GM12878 (cell line): ENCODE data around the gene CDKL5. TPM values are rescaled to one million over a fixed set of nuclear protein-coding genes. Genes with fewer than 3 reads are reported as not detected.
A peak's percentile ranks its signal among the peaks of the same experiment; 100 is the strongest.

Source experiments
- ATAC-seq: fragments of 200-7000 bp; cut with Tn5 transposase; 3 replicates; pipeline ENCODE4 v1.9.1; 2020; ENCODE audit warnings: mild to moderate bottlenecking, moderate library complexity
- BruUV-seq: library from RNA; stranded (reverse); fragments of 400-500 nt; replicated peaks from 2 replicates; lab custom pipeline; 2021; lab: Mats Ljungman, UMichigan
- CTCF ChIA-PET: fragments of 300-600 bp; sonication (Branson Sonifier 250); formaldehyde crosslinking; extraction: SDS; loops from one replicate; lab custom pipeline; 2021; ENCODE audit warnings: inconsistent platforms; lab: Yijun Ruan, JAX
- POLR2A ChIA-PET: fragments of 350-600 bp; formaldehyde crosslinking; extraction: SDS; loops from one replicate; lab custom pipeline; 2021; ENCODE audit warnings: inconsistent platforms; lab: Charles Lee
- RAD21 ChIA-PET: fragments of 300-600 bp; sonication (Branson Sonifier 250); formaldehyde crosslinking; loops from one replicate; lab custom pipeline; 2023; ENCODE audit warnings: antibody characterized with exemption; ENCODE audit not compliant: unreplicated experiment; lab: Charles Lee
- SMC1A ChIA-PET: fragments of 300-600 bp; sonication (Branson Sonifier 250); formaldehyde crosslinking; loops from one replicate; lab custom pipeline; 2023; ENCODE audit not compliant: unreplicated experiment, uncharacterized antibody; lab: Charles Lee
- DNase-seq: peaks from one replicate; pipeline ENCODE4 v3.0.0-alpha.2; 2011; ENCODE audit warnings: low read depth, low spot score
- FAIRE-seq: peaks from 3 replicates; lab custom pipeline; 2011; peaks lifted over from hg19 to GRCh38; lab: Jason Lieb, UNC
- H2AFZ ChIP-seq: 2 replicates; pipeline ENCODE4 v1.6.0; 2011; ENCODE audit warnings: low read depth, low read length, control low read depth; ENCODE audit not compliant: control insufficient read depth
- H3K27ac ChIP-seq: 2 replicates; pipeline ENCODE4 v1.5.1; 2011; ENCODE audit warnings: control low read depth; ENCODE audit not compliant: control insufficient read depth, insufficient read depth
- H3K27me3 ChIP-seq, 2 experiments: replicated peaks in 1 of 2; 2 replicates each; pipeline versions ENCODE4 v1.6.0 to v1.6.1; 2011; ENCODE audit warnings: low read length in 1 of 2; ENCODE audit not compliant: control insufficient read depth in 2 of 2, insufficient read depth in 2 of 2
- H3K36me3 ChIP-seq, 2 experiments: 2 replicates each; pipeline ENCODE4 v1.5.1; 2011; ENCODE audit warnings: low read length in 1 of 2; ENCODE audit not compliant: control insufficient read depth in 2 of 2, insufficient read depth in 2 of 2
- H3K4me1 ChIP-seq: 2 replicates; pipeline ENCODE4 v1.6.1; 2011; ENCODE audit warnings: mild to moderate bottlenecking, low read length, moderate library complexity, mixed read lengths; ENCODE audit not compliant: control insufficient read depth, insufficient read depth
- H3K4me2 ChIP-seq: 2 replicates; pipeline ENCODE4 v1.6.0; 2011; ENCODE audit warnings: control low read depth; ENCODE audit not compliant: control insufficient read depth, insufficient read depth
- H3K4me3 ChIP-seq: fragments of 200-600 bp; sonication (generic); 2 replicates; pipeline ENCODE4 v1.5.1; 2016
- H3K79me2 ChIP-seq: 2 replicates; pipeline ENCODE4 v1.6.0; 2011; ENCODE audit warnings: low read length; ENCODE audit not compliant: control insufficient read depth, insufficient read depth
- H3K9ac ChIP-seq: 2 replicates; pipeline ENCODE4 v1.8.0; 2011; ENCODE audit warnings: low read length, control low read depth, mixed read lengths; ENCODE audit not compliant: control insufficient read depth, insufficient read depth
- H3K9me3 ChIP-seq: replicated peaks from 3 replicates; pipeline ENCODE4 v1.5.1; 2011; ENCODE audit warnings: mild to moderate bottlenecking, low read length; ENCODE audit not compliant: control insufficient read depth, insufficient read depth
- H4K20me1 ChIP-seq: 2 replicates; pipeline ENCODE4 v1.6.0; 2011; ENCODE audit not compliant: control insufficient read depth, insufficient read depth
- BCL3 ChIP-seq: IDR thresholded peaks from 2 replicates; pipeline ENCODE4 v1.6.1; 2011; ENCODE audit warnings: borderline replicate concordance, low read depth, mild to moderate bottlenecking, moderate library complexity, low read length; ENCODE audit not compliant: insufficient read depth, poor library complexity, severe bottlenecking
- BHLHE40 ChIP-seq, 2 experiments: fragments of 450-650 bp in 1 of 2; IDR thresholded peaks; 2 replicates each; pipeline ENCODE4 v1.6.1; 2011 to 2017; ENCODE audit warnings: low read depth in 2 of 2, borderline replicate concordance in 1 of 2, improper control_type of control experiment in 1 of 2, low read length in 1 of 2, mild to moderate bottlenecking in 1 of 2
- IKZF2 ChIP-seq, 2 experiments: fragments of 450-650 bp; IDR thresholded peaks; 2 replicates each; pipeline ENCODE4 v1.6.1; 2017; ENCODE audit warnings: mild to moderate bottlenecking in 2 of 2, moderate library complexity in 2 of 2
- MEF2A ChIP-seq: IDR thresholded peaks from 2 replicates; pipeline ENCODE4 v1.6.1; 2011; ENCODE audit warnings: low read depth, mild to moderate bottlenecking, low read length, moderate library complexity; ENCODE audit not compliant: insufficient read depth
- MYC ChIP-seq: IDR thresholded peaks from 2 replicates; pipeline ENCODE4 v1.6.1; 2011; ENCODE audit warnings: mild to moderate bottlenecking, low read length, moderate library complexity, inconsistent platforms; ENCODE audit not compliant: insufficient read depth, insufficient replicate concordance, insufficient read length, severe bottlenecking
- NFYA ChIP-seq: IDR thresholded peaks from 2 replicates; pipeline ENCODE4 v1.6.1; 2011; ENCODE audit warnings: low read depth, mild to moderate bottlenecking, low read length, improper control_type of control experiment, borderline replicate concordance
- SKIL ChIP-seq: fragments of 450-650 bp; IDR thresholded peaks from 2 replicates; pipeline ENCODE4 v1.6.1; 2017; ENCODE audit warnings: mild to moderate bottlenecking, low read depth, inconsistent platforms; ENCODE audit not compliant: poor library complexity, severe bottlenecking
- ZSCAN29 ChIP-seq: fragments of 450-650 bp; IDR thresholded peaks from 2 replicates; pipeline ENCODE4 v1.6.1; 2017; ENCODE audit warnings: mild to moderate bottlenecking, moderate library complexity
- WGBS: methylation state at CpG from one replicate; pipeline ENCODE4 v1.1.6; 2016; ENCODE audit warnings: low lambda C conversion rate; ENCODE audit not compliant: insufficient replicate concordance, insufficient coverage; ENCODE audit errors: missing lambda C conversion rate; 5-methylcytosine and 5-hydroxymethylcytosine counted together
- in situ Hi-C: fragments of 300-500 bp; cut with MboI; formaldehyde crosslinking; loops from 9 replicates; pipeline ENCODE4 v1.14.3; 2018; ENCODE audit warnings: mixed read lengths
- intact Hi-C: fragments of 100-400 bp; cut with micrococcal nuclease; formaldehyde crosslinking; loops from one replicate; pipeline ENCODE4 v1.14.2; 2022; ENCODE audit not compliant: unreplicated experiment
- polyA plus RNA-seq, 11 experiments: library from polyadenylated mRNA; depleted of rRNA in 4 of 11; unstranded in 6 of 11; stranded (reverse) in 5 of 11; fragments of >200 nt; fragmentation: Nextera tagmentation in 4 of 11; fragmentation: Illumina TruSeq in 1 of 11; extraction: Ambion mirVana in 4 of 11; extraction: Trizol in 1 of 11; gene quantifications; 1 replicate in 1 of 11; 2 replicates in 10 of 11; pipeline versions ENCODE4 v1.2.1 to v1.2.3, GENCODE V29; 2011 to 2016; ENCODE audit warnings: inconsistent platforms in 2 of 11, missing spikeins in 2 of 11, low read depth in 1 of 11
- total RNA-seq, 4 experiments: library from RNA; depleted of rRNA in 3 of 4; stranded (reverse); fragments of >200 nt in 3 of 4; fragmentation: Illumina TruSeq in 1 of 4; extraction: Trizol in 1 of 4; gene quantifications; 2 replicates each; pipeline versions ENCODE4 v1.2.1 to v1.2.3, GENCODE V29; 2013 to 2021
- TF ChIP-seq, protein P1 (sequence below): IDR thresholded peaks from 2 replicates; pipeline ENCODE4 v1.6.1; 2012; ENCODE audit warnings: low read length, inconsistent platforms
- TF ChIP-seq, protein P2 (sequence below): fragments of 450-650 bp; IDR thresholded peaks from 2 replicates; pipeline ENCODE4 v1.6.1; 2018; ENCODE audit warnings: borderline replicate concordance, mild to moderate bottlenecking; ENCODE audit not compliant: partially characterized antibody

The CDKL5 gene
- total and polyA plus RNA-seq, 10 of the 15 experiments (the other 5 are each of a cell fraction or from before 2014, with no cell fraction given) = 1.4 to 14.5 (median 6.3) TPM

DNA sequence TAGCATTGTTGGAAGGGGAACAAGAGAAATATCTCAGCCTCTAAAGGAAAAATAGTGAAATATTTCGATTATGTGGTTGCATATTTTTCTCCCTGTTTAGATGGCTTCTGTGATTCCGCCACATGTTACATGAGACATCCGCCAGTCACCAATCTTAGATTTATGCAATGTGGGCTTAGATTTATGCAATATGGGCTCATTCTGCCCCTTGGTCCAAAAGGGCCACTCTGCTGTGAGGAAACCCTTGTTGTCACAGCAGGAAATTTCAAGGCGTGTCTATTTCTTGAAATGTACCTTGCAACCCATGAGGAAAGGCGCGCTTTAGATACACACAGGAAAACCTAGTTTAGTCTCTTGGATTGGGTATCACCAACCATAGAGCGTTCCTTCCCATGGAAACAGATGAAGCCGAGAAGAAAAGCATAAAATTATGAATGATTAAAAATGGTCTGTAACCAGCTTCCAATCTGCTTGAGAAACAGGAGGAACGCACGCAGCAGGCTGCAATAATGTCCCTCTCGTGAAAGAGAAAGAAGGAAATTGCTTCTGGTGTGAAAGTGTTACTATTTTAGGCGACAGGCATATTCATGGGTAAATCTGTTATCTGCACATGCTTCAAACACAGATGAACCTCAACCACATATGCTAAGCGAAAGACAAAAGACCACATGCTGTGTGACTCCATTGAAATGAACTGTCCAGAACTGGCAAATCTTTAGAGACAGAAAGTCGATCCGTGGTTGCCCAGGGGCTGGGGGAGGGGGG, 242.8 kb downstream of the CDKL5 start:
- WGBS = 44% methylated on average over 15 of the region's 15 CpGs
- no peak overlapping the region for H3K9ac ChIP-seq
- TF ChIP-seq NFYA = no peak
- TF ChIP-seq BHLHE40 (IDR thresholded peaks at IDR 0.05; ENCODE audit: borderline replicate concordance in 1 of 2, low read depth in 2 of 2, low read length in 1 of 2) = peak; percentile 33 to 42; a peak in 1 of 4 replicates
- TF ChIP-seq MYC = no peak
- TF ChIP-seq IKZF2 (IDR thresholded peaks at IDR 0.05) = peak in 1 of 2 experiments; percentile 24; a peak in 1 of 4 replicates
- TF ChIP-seq, protein P1, sequence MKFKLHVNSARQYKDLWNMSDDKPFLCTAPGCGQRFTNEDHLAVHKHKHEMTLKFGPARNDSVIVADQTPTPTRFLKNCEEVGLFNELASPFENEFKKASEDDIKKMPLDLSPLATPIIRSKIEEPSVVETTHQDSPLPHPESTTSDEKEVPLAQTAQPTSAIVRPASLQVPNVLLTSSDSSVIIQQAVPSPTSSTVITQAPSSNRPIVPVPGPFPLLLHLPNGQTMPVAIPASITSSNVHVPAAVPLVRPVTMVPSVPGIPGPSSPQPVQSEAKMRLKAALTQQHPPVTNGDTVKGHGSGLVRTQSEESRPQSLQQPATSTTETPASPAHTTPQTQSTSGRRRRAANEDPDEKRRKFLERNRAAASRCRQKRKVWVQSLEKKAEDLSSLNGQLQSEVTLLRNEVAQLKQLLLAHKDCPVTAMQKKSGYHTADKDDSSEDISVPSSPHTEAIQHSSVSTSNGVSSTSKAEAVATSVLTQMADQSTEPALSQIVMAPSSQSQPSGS = peak; percentile 66; the same call in 1 of the 2 replicates
- peak; percentile 64 for TF ChIP-seq BCL3
- TF ChIP-seq MEF2A = peak; percentile 88
- no peak for TF ChIP-seq SKIL
- TF ChIP-seq ZSCAN29 = no peak
- TF ChIP-seq, protein P2, sequence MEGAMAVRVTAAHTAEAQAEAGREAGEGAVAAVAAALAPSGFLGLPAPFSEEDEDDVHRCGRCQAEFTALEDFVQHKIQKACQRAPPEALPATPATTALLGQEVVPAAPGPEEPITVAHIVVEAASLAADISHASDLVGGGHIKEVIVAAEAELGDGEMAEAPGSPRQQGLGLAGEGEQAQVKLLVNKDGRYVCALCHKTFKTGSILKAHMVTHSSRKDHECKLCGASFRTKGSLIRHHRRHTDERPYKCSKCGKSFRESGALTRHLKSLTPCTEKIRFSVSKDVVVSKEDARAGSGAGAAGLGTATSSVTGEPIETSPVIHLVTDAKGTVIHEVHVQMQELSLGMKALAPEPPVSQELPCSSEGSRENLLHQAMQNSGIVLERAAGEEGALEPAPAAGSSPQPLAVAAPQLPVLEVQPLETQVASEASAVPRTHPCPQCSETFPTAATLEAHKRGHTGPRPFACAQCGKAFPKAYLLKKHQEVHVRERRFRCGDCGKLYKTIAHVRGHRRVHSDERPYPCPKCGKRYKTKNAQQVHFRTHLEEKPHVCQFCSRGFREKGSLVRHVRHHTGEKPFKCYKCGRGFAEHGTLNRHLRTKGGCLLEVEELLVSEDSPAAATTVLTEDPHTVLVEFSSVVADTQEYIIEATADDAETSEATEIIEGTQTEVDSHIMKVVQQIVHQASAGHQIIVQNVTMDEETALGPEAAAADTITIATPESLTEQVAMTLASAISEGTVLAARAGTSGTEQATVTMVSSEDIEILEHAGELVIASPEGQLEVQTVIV = no peak

More for the DNA sequence above, 242.8 kb downstream of the CDKL5 start:
- H3K27me3 ChIP-seq = no peaks in the 10 kb centered on the region
- no peak overlapping the region for H3K4me3 ChIP-seq
- no peaks in the 10 kb centered on the region; the same call in 2 of the 3 replicates for H3K9me3 ChIP-seq
- H4K20me1 ChIP-seq = no peaks in the 10 kb centered on the region
- H3K36me3 ChIP-seq = no peaks in the 10 kb centered on the region
- ChIA-PET RAD21 (no interaction called here), POLR2A (no interaction called here), CTCF (interaction anchor here (0.6 kb wide), 1 partner anchor 1105 kb away, joined by 3 read pairs; no protein-coding TSS in a partner anchor), SMC1A (no interaction called here)
- ATAC-seq (peak; percentile 46), DNase-seq (peak; percentile 19), FAIRE-seq (peak; percentile 70)
- H2AFZ ChIP-seq = peak overlapping the region; percentile 34
- 0 out of 2 replicates have a peak overlapping the region, but pooled peaks have one; percentile 9 for H3K4me2 ChIP-seq
- no peaks in the 10 kb centered on the region for H3K79me2 ChIP-seq
- in situ Hi-C loops = no loop called here
- BruUV-seq = no TSS peak
- intact Hi-C loops = no loop called here
- no peak overlapping the region for H3K27ac ChIP-seq
- H3K4me1 ChIP-seq = peaks cover 4% of the 10 kb centered on the region; the same call in 1 of the 2 replicates
